ENCODE results near the gene NAA10. TPM values are rescaled to one million over a fixed set of nuclear protein-coding genes. Genes with fewer than 3 reads are reported as not detected.

Gene NAA10
- total RNA-seq, 8 experiments from 2014 or later, result 48.3 to 121 (median 71.4) TPM

DNA sequence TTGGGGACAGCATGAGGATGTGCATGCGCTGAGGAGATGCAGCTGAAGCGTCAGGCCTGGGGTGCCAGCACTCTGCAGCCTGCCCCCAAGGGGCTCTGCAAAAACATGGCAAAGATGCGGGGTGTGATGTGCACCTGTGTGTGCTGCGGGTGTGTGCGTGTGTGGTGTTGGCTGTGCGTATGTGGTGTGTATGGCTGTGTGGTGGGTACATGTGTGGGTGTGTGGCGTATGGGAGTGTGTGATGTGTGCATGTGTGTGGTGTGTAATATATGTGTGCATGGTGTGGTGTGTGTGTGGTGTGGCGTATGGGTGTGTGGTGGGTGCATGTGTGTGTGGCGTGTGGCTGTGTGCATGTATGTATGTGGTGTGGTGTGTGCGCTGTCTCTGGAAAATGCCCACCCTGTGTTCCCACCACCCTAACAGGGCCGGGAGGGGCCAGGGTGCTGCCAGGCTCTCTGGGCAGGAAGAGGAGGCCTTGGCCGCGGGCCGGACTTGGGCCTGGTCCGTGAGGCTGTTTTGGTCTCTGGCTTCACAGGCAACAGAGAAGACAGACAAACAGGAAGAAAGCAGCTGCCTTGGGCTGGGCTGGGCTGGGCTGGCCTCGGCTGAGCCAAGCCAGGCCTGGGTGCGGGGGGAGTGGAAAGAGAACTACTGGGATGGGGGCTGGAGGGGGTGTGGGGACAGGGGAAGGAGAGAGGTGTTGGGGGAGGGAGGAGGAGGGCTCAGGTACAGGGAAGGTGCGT is 31.4 kb downstream of the NAA10 start:
- ATAC-seq (replicated peaks in 6 of 8), result peak in 1 of 8 experiments; percentile 27
- Histone ChIP-seq H3K4me1 (replicated peaks in 1 of 2) (peaks cover 16 to 22% of the 10 kb centered on the region in 2 donors), H3K27ac (no peak overlapping the region), H3K4me3 (no peak overlapping the region)
- in situ Hi-C loops (cut with MboI; ENCODE audit: low pct_unique_long_range_greater_than_20kb in 2 of 9, low sequenced_read_pairs in 9 of 9, unreplicated experiment in 9 of 9), result no loop called here
- WGBS, 10 experiments, result 48 to 80% (median 56%) methylated on average over 1 to 9 of the region's 18 CpGs; no CpG with 5 or more reads in 7 of the 10 experiments

DNA sequence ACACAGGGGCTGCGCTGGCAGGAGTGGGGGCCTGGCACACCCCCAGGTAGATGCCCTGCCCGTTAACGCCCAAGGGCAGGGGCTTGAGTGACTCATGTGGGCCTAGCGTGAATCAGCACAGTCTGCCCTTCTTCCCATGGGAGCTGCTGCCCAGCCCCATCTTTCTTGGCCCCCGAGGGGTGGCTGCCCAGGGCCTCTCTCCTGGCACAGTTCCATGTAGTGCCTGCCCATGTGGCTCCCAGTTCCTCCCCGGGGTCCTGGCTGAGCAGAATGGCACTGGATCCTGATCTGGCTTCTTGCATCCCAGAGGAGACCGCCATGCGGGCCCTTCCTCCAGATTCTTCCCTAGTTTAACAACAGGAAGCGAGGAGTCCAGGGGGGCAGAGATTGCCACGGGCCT is 32.5 kb downstream of the NAA10 start:
- no peak for ATAC-seq (replicated peaks in 6 of 8)
- H3K4me3 ChIP-seq, result no peak overlapping the region
- peak overlapping the region in 1 of 2 donors; percentile 63 for H3K27ac ChIP-seq
- in situ Hi-C loops (cut with MboI; ENCODE audit: low pct_unique_long_range_greater_than_20kb in 2 of 9, low sequenced_read_pairs in 9 of 9, unreplicated experiment in 9 of 9), result no loop called here
- peaks cover 16 to 22% of the 10 kb centered on the region in 2 donors for H3K4me1 ChIP-seq (replicated peaks in 1 of 2)
- WGBS, 10 experiments, result no CpG with 5 or more reads among the region's 10 CpGs

DNA sequence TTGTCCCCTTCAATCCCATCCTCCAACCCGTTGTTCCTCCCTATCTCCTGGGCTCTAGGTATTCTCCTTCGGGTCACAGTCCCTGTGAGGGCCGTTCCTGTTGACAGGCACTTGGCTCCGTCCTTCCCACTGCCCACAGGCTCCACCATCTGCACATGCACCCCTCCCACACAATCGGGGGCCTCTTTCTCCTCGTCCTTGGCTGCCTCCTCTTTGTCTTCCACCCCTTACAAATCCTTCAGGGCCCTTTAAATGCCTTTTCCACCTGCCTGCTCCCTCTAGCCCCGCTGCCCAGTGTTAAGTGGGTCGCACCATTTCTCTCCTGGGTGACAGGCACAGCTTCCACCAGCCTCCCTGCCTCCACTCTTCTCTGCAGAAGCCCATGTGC is 33.1 kb downstream of the NAA10 start:
- Histone ChIP-seq H3K27ac (peak overlapping the region; percentile 39 to 63), H3K4me3 (no peak overlapping the region), H3K4me1 (replicated peaks in 1 of 2) (peaks cover 16 to 22% of the 10 kb centered on the region in 2 donors)
- in situ Hi-C loops (cut with MboI; ENCODE audit: low pct_unique_long_range_greater_than_20kb in 2 of 9, low sequenced_read_pairs in 9 of 9, unreplicated experiment in 9 of 9), result no loop called here
- WGBS, 10 experiments, result 30% methylated on average over 5 of the region's 8 CpGs; no CpG with 5 or more reads in 9 of the 10 experiments
- ATAC-seq (replicated peaks in 6 of 8), result peak in 5 of 8 experiments; percentile 12 to 27 (median 17)

DNA sequence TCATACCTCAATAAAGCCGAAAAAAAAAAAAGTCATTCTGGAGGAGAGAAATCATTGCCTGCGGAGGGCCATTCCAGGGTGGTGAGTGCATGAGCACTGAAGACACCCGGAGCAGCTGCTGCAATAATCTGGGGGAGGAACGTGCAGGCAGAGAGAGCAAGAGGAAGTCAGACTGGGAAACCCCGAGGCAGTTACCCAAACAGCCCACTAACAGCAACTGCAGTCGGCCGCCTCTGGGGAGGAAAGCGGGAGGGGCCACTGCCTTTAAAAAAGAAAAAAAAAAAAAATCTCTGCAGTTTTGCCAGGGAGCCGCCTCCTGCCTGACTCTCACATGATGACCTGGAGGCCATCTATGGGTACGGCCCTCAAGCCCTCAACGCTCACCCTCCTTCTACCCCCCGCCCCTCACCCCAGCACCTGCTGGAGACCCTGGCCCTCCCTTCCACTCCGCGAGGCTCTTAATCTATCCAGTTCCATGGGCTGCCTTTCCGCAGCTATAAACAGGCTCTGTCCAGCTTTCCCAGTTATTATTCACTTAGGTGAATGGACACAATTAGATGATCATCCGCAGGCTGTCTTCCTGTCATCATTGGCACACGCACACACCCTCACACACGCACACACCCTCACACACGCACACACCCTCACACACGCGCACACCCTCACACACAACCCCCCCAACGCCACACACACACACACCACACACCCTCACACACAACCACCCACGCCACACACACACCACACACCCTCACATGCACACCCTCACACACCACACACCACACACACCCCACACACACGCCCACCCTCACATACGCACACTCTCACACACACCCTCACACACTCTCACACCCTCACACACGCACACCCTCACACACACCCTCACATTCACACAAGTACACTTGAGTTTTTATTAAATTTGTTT is 33.7 kb downstream of the NAA10 start:
- Histone ChIP-seq H3K4me1 (replicated peaks in 1 of 2) (peaks cover 16 to 22% of the 10 kb centered on the region in 2 donors), H3K27ac (peak overlapping the region; percentile 39 to 63), H3K4me3 (no peak overlapping the region)
- WGBS, 10 experiments, result 0 to 40% (median 17%) methylated on average over 1 to 11 of the region's 26 CpGs; no CpG with 5 or more reads in 4 of the 10 experiments
- in situ Hi-C loops (cut with MboI; ENCODE audit: low pct_unique_long_range_greater_than_20kb in 2 of 9, low sequenced_read_pairs in 9 of 9, unreplicated experiment in 9 of 9), result no loop called here
- peak; percentile 86 to 91 (median 88) for ATAC-seq (replicated peaks in 6 of 8)

DNA sequence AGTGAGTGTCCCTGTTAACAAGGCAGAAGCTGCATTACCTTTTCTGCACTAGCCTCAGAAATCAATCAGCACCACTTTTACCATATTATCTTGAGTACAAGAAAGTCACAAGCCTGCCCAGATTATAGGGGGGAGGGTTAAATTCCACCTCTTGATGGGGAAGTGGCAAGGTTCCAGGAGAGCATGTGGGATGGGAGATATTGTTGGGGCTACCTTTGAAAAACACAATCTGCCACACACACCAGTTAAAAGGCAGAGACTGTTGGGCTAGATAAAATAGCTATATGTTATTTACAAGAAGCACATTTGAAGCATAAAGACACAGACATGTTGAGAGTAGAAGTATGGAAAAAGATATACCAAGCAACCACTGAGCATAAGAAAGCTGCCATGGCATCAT is 36.9 kb downstream of the NAA10 start:
- no peak overlapping the region for H3K27ac ChIP-seq
- no peak overlapping the region for H3K4me3 ChIP-seq
- no peak for ATAC-seq (replicated peaks in 6 of 8)
- in situ Hi-C loops (cut with MboI; ENCODE audit: low pct_unique_long_range_greater_than_20kb in 2 of 9, low sequenced_read_pairs in 9 of 9, unreplicated experiment in 9 of 9), result no loop called here
- H3K4me1 ChIP-seq (replicated peaks in 1 of 2), result peaks cover 16 to 22% of the 10 kb centered on the region in 2 donors

DNA sequence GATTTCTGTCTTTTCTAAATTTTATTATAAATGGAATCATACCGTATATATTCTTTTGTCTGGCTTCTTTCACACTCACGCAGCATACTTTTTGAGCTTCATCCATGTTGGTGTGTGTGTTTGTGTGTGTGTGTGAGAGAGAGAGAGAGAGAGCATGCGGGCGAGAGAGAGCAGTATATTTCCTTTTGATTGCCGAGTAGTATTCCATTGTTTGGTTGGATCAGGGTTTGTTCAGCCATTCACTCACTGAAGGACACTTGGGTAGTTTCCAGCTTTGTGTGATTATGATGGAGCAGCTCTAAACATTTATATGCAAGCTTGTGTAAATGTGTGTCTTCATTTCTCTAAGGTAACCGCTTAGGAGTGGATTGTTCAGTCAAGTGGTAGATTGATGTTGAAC is 45.7 kb downstream of the NAA10 start:
- Histone ChIP-seq H3K27ac (no peak overlapping the region), H3K4me1 (replicated peaks in 1 of 2) (peaks cover 9 to 12% of the 10 kb centered on the region in 2 donors), H3K4me3 (no peak overlapping the region)
- ATAC-seq (replicated peaks in 6 of 8), result no peak
- in situ Hi-C loops (cut with MboI; ENCODE audit: low pct_unique_long_range_greater_than_20kb in 2 of 9, low sequenced_read_pairs in 9 of 9, unreplicated experiment in 9 of 9), result no loop called here
- WGBS, 10 experiments, result 0 to 100% (median 84%) methylated on average over 1 to 4 of the region's 6 CpGs; no CpG with 5 or more reads in 4 of the 10 experiments

DNA sequence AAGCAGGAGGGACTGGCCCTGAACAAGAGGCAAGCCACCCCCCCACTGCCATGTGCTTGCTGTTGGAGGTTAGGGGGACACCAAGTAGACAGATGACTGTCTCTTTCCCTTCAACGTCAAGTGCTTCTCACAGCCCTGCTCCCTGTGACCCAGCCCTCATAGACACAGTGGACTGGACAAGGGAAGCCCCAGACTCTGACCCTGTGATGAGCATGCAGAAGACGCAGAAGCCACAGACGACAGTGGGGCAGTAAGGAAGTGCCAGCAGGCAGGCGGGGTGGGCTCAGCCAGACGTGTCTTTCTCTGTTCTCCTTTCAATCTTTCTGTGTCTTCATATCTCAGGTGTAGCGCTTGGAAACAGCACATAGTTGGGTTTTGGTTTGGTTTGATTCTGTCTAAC is 46.5 kb downstream of the NAA10 start:
- 0 to 100% (median 26%) methylated on average over 1 to 5 of the region's 6 CpGs; no CpG with 5 or more reads in 7 of the 10 experiments for WGBS, 10 experiments

DNA sequence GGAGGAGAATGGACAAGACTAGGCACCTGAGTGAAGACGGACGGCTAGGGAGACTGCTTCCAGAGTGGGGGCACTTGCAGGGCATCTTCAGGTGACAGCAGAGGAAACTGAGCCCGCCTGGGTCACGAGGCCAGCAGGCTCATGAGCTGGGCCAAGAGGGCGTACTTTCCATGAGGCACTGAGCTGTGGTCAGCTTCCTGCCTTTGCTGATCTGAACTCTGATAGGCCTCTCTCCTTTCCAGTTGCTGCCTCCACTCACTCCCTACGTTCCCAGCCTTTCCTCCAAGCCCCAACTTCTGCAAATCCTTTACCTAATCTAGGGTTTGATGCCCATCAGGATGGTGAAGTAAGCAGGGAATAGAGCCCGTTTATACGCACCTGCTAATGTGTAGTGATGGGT is 47.5 kb downstream of the NAA10 start:
- no peak overlapping the region for H3K4me3 ChIP-seq
- no peak overlapping the region for H3K27ac ChIP-seq
- 100% methylated on average over 2 of the region's 8 CpGs; no CpG with 5 or more reads in 9 of the 10 experiments for WGBS, 10 experiments
- in situ Hi-C loops (cut with MboI; ENCODE audit: low pct_unique_long_range_greater_than_20kb in 2 of 9, low sequenced_read_pairs in 9 of 9, unreplicated experiment in 9 of 9), result no loop called here
- H3K4me1 ChIP-seq (replicated peaks in 1 of 2), result peaks cover 23 to 28% of the 10 kb centered on the region in 2 donors
- no peak for ATAC-seq (replicated peaks in 6 of 8)

More for the DNA sequence above, 46.5 kb downstream of the NAA10 start:
- in situ Hi-C loops (cut with MboI; ENCODE audit: low pct_unique_long_range_greater_than_20kb in 2 of 9, low sequenced_read_pairs in 9 of 9, unreplicated experiment in 9 of 9), result no loop called here
- ATAC-seq (replicated peaks in 6 of 8), result no peak
- Histone ChIP-seq H3K4me1 (replicated peaks in 1 of 2) (peaks cover 14 to 20% of the 10 kb centered on the region in 2 donors), H3K27ac (no peak overlapping the region), H3K4me3 (no peak overlapping the region)

DNA sequence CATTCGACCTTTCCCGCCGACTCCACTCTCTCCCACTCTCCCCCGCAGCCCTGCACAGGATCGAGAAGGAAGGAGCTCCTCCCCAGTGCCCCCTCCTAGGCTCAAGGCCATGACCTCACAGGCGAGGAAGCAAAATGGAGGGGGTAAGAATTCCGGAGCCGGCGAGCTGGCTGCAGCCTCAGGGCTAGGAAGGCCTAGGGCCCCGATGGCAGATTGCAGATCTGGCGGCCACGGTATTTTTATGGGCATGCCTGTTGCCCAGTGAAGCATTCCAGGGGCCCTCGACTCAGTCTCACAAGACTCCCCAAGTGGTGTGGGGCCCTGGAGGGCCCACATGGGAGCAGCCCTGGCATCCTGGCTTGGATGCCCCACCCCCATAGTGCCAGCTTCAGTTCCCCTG is 47.9 kb downstream of the NAA10 start:
- in situ Hi-C loops (cut with MboI; ENCODE audit: low pct_unique_long_range_greater_than_20kb in 2 of 9, low sequenced_read_pairs in 9 of 9, unreplicated experiment in 9 of 9), result no loop called here
- H3K27ac ChIP-seq, result peak overlapping the region in 1 of 2 donors; percentile 91
- WGBS, 10 experiments, result no CpG with 5 or more reads among the region's 13 CpGs
- no peak for ATAC-seq (replicated peaks in 6 of 8)
- H3K4me3 ChIP-seq, result no peak overlapping the region
- peaks cover 28 to 33% of the 10 kb centered on the region in 2 donors for H3K4me1 ChIP-seq (replicated peaks in 1 of 2)

DNA sequence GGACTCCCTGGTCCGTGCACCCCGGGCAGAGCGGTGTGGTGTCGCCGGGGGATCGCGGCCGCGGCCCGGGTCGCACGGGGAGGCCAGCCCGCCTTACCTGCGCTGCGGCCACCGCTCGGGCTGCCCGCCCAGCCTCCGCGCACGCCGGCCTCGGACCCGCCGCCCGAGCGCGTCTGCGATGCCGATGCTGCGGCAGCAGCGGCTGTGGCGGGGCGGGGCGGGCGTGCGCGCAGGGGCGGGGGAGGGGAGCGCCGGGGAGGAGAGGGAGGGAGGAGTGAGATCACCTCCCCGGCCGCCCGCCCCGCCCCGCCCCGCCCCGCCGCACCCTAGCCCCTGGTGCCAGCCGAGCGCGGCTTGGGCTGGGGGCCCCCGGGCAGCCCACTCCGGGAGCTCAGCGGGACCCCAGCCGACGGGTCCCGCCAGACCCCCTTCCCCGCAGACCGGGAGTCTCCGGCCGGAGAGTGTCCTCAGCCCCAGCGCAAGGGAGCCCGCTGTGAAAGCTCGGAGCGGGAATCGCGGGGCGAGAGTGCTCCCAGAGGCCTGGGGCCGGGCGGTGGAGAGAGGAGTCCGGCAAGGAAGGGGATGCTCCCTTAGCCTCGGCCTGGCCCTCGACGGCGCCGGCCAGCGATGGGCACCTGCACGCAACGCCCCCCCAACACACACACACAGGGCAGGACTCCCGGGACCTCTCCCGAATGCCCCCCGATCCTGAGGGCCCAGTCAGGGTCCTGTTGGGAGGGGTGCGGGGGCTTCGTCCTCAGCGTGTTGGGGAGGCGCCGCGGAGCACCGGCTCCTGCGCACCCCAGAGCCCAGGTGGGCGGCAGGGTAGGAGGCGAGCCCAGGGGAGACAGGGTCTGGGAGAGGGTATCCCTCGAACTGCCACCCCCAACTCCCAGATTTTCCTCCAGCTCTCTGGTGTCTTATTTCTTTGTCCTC is 48.6 kb downstream of the NAA10 start, which contains the start of gene L1CAM:
Gene L1CAM, minus strand, starts transcription at position 206 of the 936 bp plus-strand sequence. CDS start 10,337 bp downstream, outside the sequence.
- 0% methylated on average over 1 to 2 of the region's 94 CpGs; no CpG with 5 or more reads in 8 of the 10 experiments for WGBS, 10 experiments
- Histone ChIP-seq H3K4me3 (peak within 1 kb of the TSS; percentile 54 to 93 (median 66)), H3K4me1 (replicated peaks in 1 of 2) (peaks cover 35 to 40% of the 10 kb centered on the region in 2 donors), H3K27ac (peak within 1 kb of the TSS; percentile 85 to 91)
- peak; percentile 28 to 69 (median 47) for ATAC-seq (replicated peaks in 6 of 8)
- in situ Hi-C loops (cut with MboI; ENCODE audit: low pct_unique_long_range_greater_than_20kb in 2 of 9, low sequenced_read_pairs in 9 of 9, unreplicated experiment in 9 of 9), result no loop called here

DNA sequence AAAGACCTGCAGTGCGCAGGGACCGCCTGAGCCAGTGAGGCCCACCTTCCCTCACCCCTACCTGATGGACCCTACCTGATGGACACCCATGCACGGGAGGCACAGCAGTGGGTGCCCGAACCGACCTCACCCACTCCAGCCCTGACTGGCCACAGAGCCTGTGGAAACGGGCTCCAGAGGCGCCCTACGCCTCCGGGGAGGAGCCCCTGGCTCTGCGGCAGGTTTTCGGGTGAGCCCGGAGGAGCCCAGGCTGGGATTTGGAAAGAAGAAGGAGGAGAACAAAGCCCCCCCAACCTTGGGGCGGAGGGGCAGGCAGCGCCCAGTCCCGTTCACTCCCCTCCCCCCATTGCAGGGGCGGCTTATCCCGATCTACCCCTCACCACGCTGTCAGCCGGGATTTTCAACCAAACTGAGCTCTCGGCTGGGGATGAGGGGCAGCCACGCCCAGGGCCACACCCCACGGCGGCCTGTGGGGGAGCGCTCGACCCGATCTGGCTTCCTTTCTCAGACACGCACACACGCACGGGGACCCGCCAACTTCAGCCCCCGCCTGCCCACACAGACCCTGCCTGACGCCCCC is 49.5 kb downstream of the NAA10 start:
- in situ Hi-C loops (cut with MboI; ENCODE audit: low pct_unique_long_range_greater_than_20kb in 2 of 9, low sequenced_read_pairs in 9 of 9, unreplicated experiment in 9 of 9), result no loop called here
- Histone ChIP-seq H3K27ac (peak overlapping the region; percentile 85 to 91), H3K4me3 (peak overlapping the region; percentile 54 to 93 (median 66)), H3K4me1 (replicated peaks in 1 of 2) (peaks cover 44 to 49% of the 10 kb centered on the region in 2 donors)
- WGBS, 10 experiments, result 0 to 20% methylated on average over 2 to 3 of the region's 32 CpGs; no CpG with 5 or more reads in 8 of the 10 experiments
- ATAC-seq (replicated peaks in 6 of 8), result peak in 5 of 8 experiments; percentile 3 to 19 (median 6)

DNA sequence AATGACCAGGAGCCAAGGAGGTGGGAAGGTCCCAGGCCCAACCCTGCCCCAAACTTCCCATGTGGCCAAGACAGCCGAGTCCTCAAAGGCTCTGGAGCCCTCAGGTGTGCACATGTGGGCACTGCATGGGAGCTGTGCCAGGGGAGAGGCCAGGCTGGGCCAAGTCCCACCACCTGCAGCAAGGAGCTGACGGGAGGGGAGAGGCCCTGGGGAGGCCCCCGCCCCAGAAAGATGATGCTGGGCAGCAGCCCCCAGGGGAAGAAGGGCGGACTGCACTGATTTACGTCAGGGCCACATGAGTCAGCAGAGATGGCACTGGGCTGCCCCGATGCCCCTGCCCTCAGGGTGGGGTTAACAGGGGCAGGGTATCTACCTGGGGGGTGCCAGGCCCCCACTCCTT is 50.2 kb downstream of the NAA10 start:
- H3K27ac ChIP-seq, result peak overlapping the region; percentile 85 to 91

More for the DNA sequence above, 50.2 kb downstream of the NAA10 start:
- in situ Hi-C loops (cut with MboI; ENCODE audit: low pct_unique_long_range_greater_than_20kb in 2 of 9, low sequenced_read_pairs in 9 of 9, unreplicated experiment in 9 of 9), result no loop called here
- peak in 1 of 8 experiments; percentile 5 for ATAC-seq (replicated peaks in 6 of 8)
- Histone ChIP-seq H3K4me3 (peak overlapping the region; percentile 54 to 93 (median 66)), H3K4me1 (replicated peaks in 1 of 2) (peaks cover 51 to 56% of the 10 kb centered on the region in 2 donors)
- WGBS, 10 experiments, result 0% methylated on average over 1 of the region's 6 CpGs; no CpG with 5 or more reads in 8 of the 10 experiments
